ENCODE measurements around the gene PLEKHA7.

DNA sequence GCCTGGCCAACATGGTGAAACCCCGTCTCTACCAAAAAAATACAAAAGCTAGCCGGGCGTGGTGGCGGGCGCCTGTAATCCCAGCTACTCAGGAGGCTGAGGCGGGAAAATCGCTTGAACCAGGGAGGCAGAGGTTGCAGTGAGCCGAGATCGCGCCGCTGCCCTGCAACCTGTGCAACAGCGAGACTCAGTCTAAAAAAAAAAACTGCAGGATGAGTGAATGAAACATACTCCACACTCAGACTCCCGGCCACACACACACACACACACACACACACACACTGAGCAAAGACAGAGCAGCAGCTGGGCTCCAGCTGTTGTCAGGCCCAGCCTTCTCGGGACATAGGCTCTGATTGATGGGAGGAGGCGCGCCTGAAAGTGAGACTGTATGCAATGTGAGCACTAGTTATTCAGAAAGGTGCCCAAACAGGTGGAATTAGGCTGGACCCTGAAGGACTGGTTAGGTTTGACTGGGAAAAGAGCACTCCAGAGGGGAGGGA, 1.5 kb upstream of the PLEKHA7 start:
- TF ChIP-seq, protein P1, sequence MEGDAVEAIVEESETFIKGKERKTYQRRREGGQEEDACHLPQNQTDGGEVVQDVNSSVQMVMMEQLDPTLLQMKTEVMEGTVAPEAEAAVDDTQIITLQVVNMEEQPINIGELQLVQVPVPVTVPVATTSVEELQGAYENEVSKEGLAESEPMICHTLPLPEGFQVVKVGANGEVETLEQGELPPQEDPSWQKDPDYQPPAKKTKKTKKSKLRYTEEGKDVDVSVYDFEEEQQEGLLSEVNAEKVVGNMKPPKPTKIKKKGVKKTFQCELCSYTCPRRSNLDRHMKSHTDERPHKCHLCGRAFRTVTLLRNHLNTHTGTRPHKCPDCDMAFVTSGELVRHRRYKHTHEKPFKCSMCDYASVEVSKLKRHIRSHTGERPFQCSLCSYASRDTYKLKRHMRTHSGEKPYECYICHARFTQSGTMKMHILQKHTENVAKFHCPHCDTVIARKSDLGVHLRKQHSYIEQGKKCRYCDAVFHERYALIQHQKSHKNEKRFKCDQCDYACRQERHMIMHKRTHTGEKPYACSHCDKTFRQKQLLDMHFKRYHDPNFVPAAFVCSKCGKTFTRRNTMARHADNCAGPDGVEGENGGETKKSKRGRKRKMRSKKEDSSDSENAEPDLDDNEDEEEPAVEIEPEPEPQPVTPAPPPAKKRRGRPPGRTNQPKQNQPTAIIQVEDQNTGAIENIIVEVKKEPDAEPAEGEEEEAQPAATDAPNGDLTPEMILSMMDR (IDR thresholded peaks at IDR 0.05; ENCODE audit: low read depth, low read length): no peak
- TF ChIP-seq POLR2A (IDR thresholded peaks at IDR 0.05; ENCODE audit: extremely low read depth, insufficient read length) (no peak), MYC (IDR thresholded peaks at IDR 0.05; ENCODE audit: low read depth, low read length) (no peak)
